GM19351 (cell line): Measurements from ENCODE around the gene NXPH2.
A peak's percentile ranks its signal among the peaks of the same experiment; 100 is the strongest.
"Not testable (repeated sequence)": the region's sequence is repeated elsewhere in the genome, so short reads cannot be mapped to it uniquely, and the experiment has no call there.

Experiments
- ATAC-seq: cut with Tn5 transposase; IDR thresholded peaks from one replicate; pipeline ENCODE4 v1.9.1; 2021; ENCODE audit warnings: mild to moderate bottlenecking, moderate library complexity; ENCODE audit not compliant: unreplicated experiment

The NXPH2 gene

DNA sequence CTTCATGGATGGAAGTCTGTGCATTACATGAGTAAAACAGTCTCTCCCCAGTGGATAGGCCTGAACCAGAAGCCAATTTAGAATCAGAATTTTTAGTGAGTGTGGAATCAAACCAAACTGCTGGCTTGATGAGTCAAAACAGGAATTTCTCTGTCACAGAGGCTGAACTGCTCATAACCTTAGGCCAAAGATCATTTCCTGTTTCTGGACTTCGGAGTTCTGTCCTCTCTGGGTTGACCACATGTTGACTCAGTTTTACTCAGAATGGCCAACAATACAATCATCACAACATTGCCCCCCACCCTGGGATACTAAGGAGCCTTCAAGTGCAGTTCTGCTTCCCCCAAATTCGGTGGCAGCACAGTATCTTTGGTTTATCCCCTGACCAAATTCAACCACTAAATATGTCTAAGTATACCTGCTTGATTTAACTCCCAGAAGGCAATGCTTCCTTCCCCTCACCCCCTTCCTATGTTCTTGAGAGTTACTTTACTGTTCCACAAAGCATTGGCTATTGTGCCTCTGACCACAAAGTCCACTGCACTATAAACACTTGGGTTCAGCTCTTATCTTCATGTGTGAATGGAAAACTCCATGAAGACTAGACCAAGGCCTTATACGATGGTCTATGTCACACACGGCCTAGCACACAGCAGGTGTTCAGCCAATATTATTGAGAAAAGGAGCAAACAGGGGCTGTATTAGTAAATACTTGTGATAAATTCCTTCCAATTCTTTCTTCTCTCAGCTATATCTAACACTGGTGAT, 67.8 kb downstream of the NXPH2 start:
- peak; percentile 89 for ATAC-seq

- ATAC-seq = peak; percentile 31
Measured at GRCh38 chr2:138711812-138712211, 68.4 kb downstream of the NXPH2 start.

DNA sequence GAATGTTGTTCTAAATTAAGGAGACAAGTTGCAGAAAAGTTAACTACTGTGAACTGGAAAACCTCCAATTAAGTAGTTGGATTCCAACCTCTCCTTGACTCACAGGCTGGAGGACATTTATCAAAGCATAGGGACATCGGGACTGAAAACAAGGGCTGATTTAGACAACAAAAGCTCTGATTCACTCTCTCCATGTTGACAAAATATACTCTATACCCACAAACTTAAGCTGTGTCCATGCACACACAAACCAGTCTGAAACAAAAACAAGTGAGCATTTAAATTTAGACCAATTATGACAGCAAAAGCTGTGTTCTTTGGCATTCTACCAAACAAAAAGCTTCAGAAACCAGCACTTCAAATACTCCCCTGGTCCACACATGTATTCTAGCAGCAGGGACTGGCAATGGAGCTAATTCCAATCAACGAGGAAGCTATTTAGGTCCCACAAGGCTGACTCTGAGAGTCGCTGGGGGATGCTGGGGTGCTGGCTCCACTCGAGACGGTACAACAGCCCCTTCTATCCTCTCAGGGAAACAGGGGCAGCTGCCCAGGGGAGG, 71.4 kb downstream of the NXPH2 start:
- ATAC-seq = no peak

- ATAC-seq = no peak
Measured at GRCh38 chr2:138707392-138708074, 72.7 kb downstream of the NXPH2 start.

DNA sequence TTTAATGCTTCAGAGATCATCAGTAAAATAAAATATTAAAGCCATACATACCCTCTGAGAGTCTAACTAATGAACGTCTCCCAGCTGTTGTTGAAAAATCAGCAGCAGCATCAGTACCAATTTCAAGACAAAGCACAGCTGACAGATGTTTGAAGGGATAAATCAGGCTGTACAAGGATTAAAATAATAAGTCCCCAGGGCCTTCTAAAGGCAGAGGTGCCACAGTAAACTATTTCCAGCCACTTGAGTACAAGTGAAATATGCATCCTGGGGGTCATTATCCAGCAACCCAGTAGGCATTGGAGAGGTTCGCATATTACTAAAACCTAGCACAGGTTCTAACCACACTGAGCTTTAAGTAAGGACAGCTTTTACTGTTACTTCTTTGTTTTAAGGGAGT, 76.9 kb downstream of the NXPH2 start:
- ATAC-seq = no peak

GRCh38 chr2:138700716-138701115, 79.5 kb downstream of the NXPH2 start:
- no peak for ATAC-seq

DNA sequence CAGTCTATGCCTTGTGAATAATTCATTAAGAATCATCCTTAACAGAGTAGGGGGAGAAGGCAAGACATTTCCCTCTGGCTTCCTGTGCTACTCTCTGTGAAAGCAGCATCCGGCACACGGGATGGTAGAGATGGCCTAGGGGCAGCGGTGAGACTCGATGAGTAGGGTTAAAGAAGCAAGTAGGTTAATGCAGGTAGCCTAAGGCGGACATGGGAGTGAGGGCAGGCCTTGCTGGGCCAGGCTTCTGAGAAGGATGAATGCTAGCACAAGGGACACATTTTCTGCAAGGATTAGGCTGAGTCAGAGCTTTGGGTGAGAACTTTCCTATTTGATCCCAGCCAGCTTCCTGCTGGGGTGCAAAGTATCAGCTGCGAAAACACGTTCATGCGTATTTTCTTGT, 80.8 kb downstream of the NXPH2 start:
- no peak for ATAC-seq

DNA sequence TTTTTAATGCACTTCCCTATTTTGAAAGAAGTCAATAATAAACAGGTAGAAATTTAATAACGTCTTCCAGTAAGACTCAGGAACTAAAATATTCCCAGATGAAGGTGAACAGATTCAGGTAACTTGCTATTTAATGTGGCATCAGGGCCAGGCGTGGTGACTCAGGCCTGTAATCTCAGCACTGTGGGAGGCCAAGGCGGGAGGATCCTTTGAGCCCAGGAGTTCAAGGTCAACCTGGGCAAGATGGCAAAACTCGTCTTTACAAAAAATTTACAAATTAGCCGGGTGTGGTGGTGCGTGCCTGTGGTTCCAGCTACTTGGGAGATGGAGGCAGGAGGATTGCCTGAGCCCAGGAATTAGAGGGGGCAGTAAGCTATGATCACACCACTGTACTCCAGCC, 81.8 kb downstream of the NXPH2 start:
- no peak for ATAC-seq

DNA sequence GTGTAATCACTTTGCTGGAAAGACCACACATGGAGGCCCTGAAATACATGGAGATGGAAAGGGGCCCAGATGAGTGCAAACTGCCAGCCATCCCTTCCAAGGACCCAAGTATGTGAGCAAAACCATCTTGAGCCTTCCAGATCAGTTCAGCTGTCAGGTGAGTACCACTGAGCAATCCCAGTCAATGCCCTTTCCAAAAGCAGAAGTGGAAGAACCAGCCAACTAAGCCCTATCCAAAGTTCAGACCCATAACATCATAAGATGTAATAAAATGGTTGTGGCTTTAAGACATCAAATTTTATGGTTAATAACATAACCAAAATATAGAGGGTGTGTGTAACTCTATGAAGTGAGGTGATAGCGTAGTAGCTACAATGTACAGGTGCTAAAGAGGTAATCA, 88.5 kb downstream of the NXPH2 start:
- no peak for ATAC-seq

DNA sequence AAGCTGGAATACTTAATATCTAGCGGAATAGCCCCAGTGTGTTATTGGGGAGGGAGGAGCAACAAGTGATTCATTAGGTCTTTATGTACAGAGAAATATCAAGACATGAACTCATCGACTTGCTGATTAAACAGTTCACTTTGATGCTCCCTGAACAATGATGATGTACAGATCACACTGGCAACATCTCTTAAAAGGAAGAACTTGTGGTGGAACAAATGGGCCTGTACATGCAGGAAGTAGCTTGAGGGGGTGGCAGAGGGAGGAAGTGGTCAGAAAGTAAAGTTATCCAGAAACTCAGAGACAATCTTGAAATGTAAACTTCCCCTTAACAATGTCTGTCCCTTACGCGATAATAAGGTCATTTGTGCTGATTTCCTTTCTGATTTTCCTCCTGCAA, 90.5 kb downstream of the NXPH2 start:
- ATAC-seq = peak; percentile 83

DNA sequence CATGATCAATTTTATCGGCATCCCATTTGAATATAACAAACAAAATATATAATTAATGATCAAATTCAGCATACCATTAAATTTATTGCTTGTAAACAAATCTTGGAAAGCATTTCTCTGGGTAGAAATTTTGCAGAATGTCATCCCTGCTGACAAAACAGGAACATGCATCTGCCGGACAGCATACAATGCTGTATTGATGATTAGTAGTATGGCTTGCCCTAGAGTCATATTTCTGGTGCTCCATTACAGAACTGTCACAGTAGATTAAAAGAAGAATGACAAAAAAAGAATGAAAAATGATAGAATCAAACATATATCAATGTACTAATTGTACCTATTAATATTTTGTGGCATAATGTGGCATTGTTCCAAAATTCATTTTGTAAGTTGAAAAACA, 98.0 kb downstream of the NXPH2 start:
- ATAC-seq = no peak

DNA sequence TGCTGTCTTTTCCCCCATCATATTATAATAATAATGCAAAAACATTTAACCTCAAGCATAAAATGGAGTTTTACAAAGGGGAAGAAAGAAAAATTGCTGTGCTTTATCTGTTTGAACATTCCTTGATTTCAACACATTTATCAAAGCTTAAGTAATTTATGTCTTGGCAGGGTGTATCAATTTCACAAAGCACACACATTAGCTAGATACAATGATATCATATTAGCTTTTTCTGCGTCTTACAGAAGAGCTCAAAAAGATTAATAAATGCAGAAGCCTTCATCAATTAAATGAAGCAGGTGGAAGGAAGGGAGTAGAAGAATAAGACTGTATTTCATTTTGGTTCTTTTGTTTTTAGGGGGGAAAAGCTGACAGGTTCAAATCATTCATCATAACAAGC, 103.0 kb downstream of the NXPH2 start:
- no peak for ATAC-seq

GRCh38 chr2:138676619-138677021, 103.6 kb downstream of the NXPH2 start:
- ATAC-seq = no peak

DNA sequence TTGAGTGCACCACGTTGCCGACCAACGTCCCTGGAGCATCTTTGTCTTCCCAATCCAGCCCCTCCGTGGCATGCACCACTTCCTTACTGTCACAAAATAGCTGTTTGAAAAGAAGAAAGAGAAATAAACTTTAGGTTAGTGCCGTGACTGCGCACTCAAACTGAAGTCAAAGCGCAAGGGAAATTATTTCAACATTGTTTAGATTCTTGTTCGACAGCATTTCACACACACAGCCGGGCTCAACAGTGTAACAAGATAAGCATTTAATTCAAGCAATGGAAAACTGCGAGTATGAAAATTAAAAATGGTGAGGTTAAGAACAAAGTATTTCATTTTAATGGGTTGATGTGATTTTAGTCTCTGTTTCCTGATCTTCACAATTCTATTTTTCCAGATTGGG, 108.6 kb downstream of the NXPH2 start:
- ATAC-seq = no peak

- no peak for ATAC-seq
Measured at GRCh38 chr2:138670734-138671133, 109.5 kb downstream of the NXPH2 start.

DNA sequence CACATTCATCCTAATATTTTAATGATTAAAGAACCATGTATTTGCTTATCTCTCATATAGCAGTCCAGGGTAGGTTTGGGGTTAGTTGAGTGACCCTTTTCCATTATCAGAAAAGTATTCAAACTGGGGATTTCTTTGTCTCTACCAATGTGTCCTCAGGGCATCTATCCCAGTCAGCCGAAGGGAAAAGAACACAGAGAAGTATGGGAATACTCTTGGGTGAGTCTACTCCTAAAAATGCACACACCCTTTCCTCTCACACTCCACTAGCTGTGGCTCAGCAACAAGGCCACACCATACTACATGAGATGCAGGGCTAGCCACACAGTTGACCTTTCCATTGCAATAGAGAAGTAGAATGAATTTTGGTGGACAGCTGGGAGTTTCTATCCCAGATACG, 114.3 kb downstream of the NXPH2 start:
- ATAC-seq = no peak

DNA sequence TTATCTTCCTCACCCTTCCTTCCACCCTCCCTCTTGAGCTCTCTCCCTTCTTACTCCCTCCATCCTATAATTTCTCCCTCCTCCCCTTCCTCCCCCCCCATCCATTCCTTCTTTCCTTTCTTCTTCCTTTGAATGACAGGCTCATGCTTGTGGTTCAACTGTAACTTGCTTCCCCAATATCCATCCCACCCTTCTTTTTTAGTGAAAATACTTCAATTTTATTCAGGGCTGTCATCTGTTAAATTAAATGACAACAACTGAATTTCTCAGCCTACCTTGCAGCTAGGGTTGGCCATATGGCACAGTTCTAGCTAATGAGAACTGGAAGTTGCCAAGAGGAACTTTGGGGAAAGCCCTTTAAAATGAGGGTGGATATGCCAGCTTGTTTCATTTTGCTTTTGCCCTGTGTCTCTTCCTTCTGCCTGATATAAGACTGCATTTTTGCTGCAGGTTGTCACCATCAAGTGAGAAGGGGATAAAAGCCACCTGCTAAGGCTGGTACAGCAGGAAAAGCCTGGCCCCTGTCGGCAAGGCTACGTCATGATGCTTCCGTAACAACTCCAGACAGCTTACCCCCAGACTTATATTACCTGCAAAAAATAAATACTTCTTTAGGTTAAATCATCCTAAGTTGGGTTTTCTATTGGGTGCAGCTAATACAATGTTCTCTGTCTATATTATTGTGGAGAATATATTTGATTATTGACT, 121.8 kb downstream of the NXPH2 start:
- no peak for ATAC-seq

DNA sequence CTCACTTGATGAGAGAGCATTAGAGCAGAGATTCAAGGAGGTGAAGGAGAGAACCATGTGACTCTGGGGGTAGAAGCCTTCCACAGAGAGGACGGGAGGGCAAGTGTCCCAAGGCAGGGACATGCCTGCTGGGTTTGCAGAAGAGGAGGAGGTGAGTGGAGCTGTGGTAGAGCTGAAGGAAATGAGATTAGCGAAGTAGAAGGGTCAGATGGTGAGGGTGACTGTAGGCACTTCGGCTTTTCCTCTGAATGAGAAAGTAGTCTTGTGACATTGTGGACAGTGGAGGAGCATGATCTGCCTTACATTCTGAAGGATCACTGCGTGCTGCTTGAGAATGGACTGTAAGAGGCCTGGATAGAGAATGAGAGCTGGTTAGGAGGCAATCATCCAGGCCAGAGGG, 126.0 kb downstream of the NXPH2 start:
- ATAC-seq = no peak

GRCh38 chr2:138652378-138652777, 127.8 kb downstream of the NXPH2 start:
- ATAC-seq = no peak

DNA sequence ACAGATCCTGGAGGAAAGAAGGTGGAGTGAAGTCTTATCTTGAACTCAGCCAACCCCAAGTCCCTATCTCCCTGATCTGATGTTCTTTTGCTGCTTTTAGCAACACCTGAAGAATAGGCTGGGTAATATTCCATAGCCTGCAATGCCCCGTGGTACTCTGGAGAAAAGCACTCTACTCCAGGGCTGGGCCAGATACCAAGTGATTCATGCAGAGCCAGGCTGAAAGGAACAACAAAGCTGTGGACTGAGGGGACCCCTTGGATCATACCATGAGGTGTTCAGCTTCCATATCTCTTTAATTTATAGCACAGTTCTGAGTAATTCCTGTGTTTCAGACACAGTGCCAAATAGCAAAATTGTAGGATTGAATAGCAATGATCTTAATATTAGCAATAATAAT, 130.6 kb downstream of the NXPH2 start:
- no peak for ATAC-seq

DNA sequence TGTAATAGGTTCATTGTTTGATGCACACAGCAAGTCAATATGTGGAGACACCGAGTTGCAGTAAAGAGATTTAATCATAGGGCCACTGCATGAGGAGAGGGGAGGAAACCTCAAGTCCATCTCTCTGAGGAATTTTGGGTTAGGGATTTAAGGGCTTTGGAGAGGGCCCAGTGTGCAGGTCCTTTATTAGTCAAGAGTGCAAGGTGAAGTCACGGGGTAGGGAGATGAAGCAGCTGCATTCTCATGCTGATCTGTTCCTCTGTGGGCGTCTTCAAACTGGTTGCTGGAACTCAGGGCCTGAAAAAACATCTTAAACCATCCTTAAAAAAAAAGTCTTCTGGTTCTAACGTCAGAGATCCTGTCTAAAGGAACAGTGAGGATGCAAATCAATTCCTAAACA, 131.6 kb downstream of the NXPH2 start:
- no peak for ATAC-seq

- ATAC-seq = not testable (repeated sequence)
Measured at GRCh38 chr2:138644776-138645175, 135.4 kb downstream of the NXPH2 start.
